ENCODE measurements around the gene CUL1. TPM values are rescaled to one million over a fixed set of nuclear protein-coding genes. Genes with fewer than 3 reads are reported as not detected.

CUL1 gene
- total and polyA plus RNA-seq, 4 experiments from 2014 or later = 45.3 to 66.8 (median 65.7) TPM

DNA sequence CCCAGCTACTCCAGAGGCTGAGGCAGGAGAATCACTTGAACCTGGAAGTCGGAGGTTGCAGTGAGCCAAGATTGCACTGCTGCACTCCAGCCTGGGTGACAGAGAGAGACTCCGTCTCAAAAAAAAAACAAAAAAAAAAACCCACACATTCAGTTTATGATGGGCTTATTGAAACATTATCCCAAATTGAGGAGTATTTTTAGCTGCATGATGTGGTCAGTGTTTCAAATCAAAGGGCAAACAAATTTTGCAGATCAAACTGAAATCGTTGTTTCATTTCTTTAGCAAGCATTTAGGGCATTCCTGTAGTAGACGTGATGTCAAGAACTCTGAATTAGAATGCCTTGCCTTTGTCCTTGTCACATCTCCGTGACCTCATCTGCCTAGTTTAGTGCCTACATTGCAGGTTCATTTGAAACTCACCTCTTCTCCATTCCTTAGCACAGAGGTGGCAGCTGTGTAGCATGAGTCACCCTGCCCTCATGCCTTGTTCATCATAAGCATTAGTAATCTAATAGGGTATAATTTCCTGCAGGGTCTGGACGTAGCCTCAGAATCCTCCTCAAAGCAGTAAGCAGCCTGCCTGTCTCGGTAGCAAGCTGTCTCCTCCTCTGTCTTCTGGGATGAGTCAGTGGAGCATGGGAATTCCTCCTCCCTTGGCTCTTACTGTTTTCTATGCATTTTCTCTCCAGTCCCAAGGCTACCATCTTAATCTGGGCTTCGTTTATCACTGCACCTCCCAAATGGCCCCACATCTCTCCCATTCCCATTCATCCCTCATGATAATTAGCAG, 73.8 kb downstream of the CUL1 start:
- Mint-ChIP-seq H3K4me1 (peaks cover 25 to 43% (median 33%) of the 10 kb centered on the region in 4 donors), H3K36me3 (peaks cover 31 to 53% of the 10 kb centered on the region in 2 donors), H3K4me3 (peak overlapping the region in 6 of 8 donors; percentile 7 to 74 (median 33)), H3K27me3 (no peaks in the 10 kb centered on the region), H3K27ac (peak overlapping the region; percentile 55 to 88 (median 77)), H3K9me3 (no peaks in the 10 kb centered on the region)
- ChIA-PET POLR2A (ENCODE audit: partially characterized antibody) (interaction anchor here (0.8 to 3.9 kb wide), 3 partner anchors 9 to 111 kb away, joined by 3 to 26 read pairs (median 5); partner anchors contain the start of gene CUL1), CTCF (ENCODE audit: partially characterized antibody) (interaction anchor here (0.9 to 3.3 kb wide), 6 partner anchors 74 to 197 kb away, joined by 3 to 17 read pairs (median 4); partner anchors contain the start of gene CUL1)
- no peak for DNase-seq
- intact Hi-C loops (cut with micrococcal nuclease) = loop anchor here (1.0 to 5.0 kb wide), 3 partner anchors 74 to 197 kb away; partner anchors contain the start of gene CUL1
- H3K4me1 ChIP-seq (ENCODE audit: insufficient read depth, low read length) = peaks cover 24% of the 10 kb centered on the region
- no peaks in the 10 kb centered on the region for H3K9me3 ChIP-seq (ENCODE audit: control insufficient read depth in 1 of 2, low read length in 2 of 2)
- peaks cover 15% of the 10 kb centered on the region for H3K36me3 ChIP-seq (ENCODE audit: insufficient read depth, low read length)
- no peaks in the 10 kb centered on the region for H3K27me3 ChIP-seq (ENCODE audit: insufficient read depth, low read length)
- no peak overlapping the region for H3K27ac ChIP-seq (ENCODE audit: low read depth, low read length)
- H3K4me3 ChIP-seq (ENCODE audit: low read length in 2 of 2) = no peak overlapping the region

- Histone ChIP-seq H3K36me3 (ENCODE audit: insufficient read depth, low read length) (peaks cover 8% of the 10 kb centered on the region), H3K27me3 (ENCODE audit: insufficient read depth, low read length) (no peaks in the 10 kb centered on the region), H3K9me3 (ENCODE audit: control insufficient read depth in 1 of 2, low read length in 2 of 2) (no peaks in the 10 kb centered on the region), H3K4me3 (ENCODE audit: low read length in 2 of 2) (no peak overlapping the region), H3K4me1 (ENCODE audit: insufficient read depth, low read length) (peaks cover 24% of the 10 kb centered on the region), H3K27ac (ENCODE audit: low read depth, low read length) (peak overlapping the region; percentile 52)
- no peaks in the 10 kb centered on the region for H3K27me3 Mint-ChIP-seq
- peaks cover 25 to 46% (median 33%) of the 10 kb centered on the region in 4 donors for H3K4me1 Mint-ChIP-seq
- ChIA-PET POLR2A (ENCODE audit: partially characterized antibody) (interaction anchor here (0.6 to 3.9 kb wide), 7 partner anchors 10 to 110 kb away, joined by 3 to 26 read pairs (median 3); partner anchors contain the start of gene CUL1), CTCF (ENCODE audit: partially characterized antibody) (interaction anchor here (0.8 to 3.3 kb wide), 8 partner anchors 10 to 198 kb away, joined by 3 to 17 read pairs (median 4); partner anchors contain the start of gene CUL1)
- peaks cover 25 to 51% of the 10 kb centered on the region in 2 donors for H3K36me3 Mint-ChIP-seq
- intact Hi-C loops (cut with micrococcal nuclease) = loop anchor here (1.0 to 5.0 kb wide), 3 partner anchors 75 to 198 kb away; partner anchors contain the start of gene CUL1
- peak; percentile 38 to 57 (median 43) for DNase-seq
- H3K4me3 Mint-ChIP-seq = peak overlapping the region in 7 of 8 donors; percentile 15 to 77 (median 67)
- no peaks in the 10 kb centered on the region for H3K9me3 Mint-ChIP-seq
- peak overlapping the region; percentile 55 to 88 (median 77) for H3K27ac Mint-ChIP-seq
These were observed 74.6 kb downstream of the CUL1 start for GRCh38 chr7:148773334-148773733.

- H3K27me3 Mint-ChIP-seq = no peaks in the 10 kb centered on the region
- POLR2A ChIA-PET (ENCODE audit: partially characterized antibody) = interaction anchor here (3.9 kb wide), 1 partner anchor 76 kb away, joined by 26 read pairs; the partner anchor contains the start of gene CUL1
These were observed 75.8 kb downstream of the CUL1 start for GRCh38 chr7:148774471-148774870.

GRCh38 chr7:148782757-148783456, 84.2 kb downstream of the CUL1 start:
- H3K9me3 Mint-ChIP-seq = no peaks in the 10 kb centered on the region
- Histone ChIP-seq H3K27ac (ENCODE audit: low read depth, low read length) (no peak overlapping the region), H3K9me3 (ENCODE audit: control insufficient read depth in 1 of 2, low read length in 2 of 2) (no peaks in the 10 kb centered on the region), H3K27me3 (ENCODE audit: insufficient read depth, low read length) (no peaks in the 10 kb centered on the region), H3K4me1 (ENCODE audit: insufficient read depth, low read length) (no peaks in the 10 kb centered on the region), H3K4me3 (ENCODE audit: low read length in 2 of 2) (no peak overlapping the region), H3K36me3 (ENCODE audit: insufficient read depth, low read length) (peaks cover 29% of the 10 kb centered on the region)
- ChIA-PET POLR2A (ENCODE audit: partially characterized antibody) (no interaction called here), CTCF (ENCODE audit: partially characterized antibody) (interaction anchor here (1.2 to 1.4 kb wide), 2 partner anchors 9 to 74 kb away, joined by 4 to 5 read pairs; no protein-coding TSS in a partner anchor)
- peaks cover 40 to 81% of the 10 kb centered on the region in 2 donors for H3K36me3 Mint-ChIP-seq
- H3K4me3 Mint-ChIP-seq = no peak overlapping the region
- intact Hi-C loops (cut with micrococcal nuclease) = no loop called here
- no peak overlapping the region for H3K27ac Mint-ChIP-seq
- no peaks in the 10 kb centered on the region for H3K27me3 Mint-ChIP-seq
- no peak for DNase-seq
- peaks cover 0 to 8% (median 4%) of the 10 kb centered on the region in 4 donors for H3K4me1 Mint-ChIP-seq

More at GRCh38 chr7:148774471-148774870, 75.8 kb downstream of the CUL1 start:
- no peaks in the 10 kb centered on the region for H3K27me3 ChIP-seq (ENCODE audit: insufficient read depth, low read length)
- Mint-ChIP-seq H3K27ac (peak overlapping the region in 6 of 7 donors; percentile 7 to 88 (median 58)), H3K9me3 (no peaks in the 10 kb centered on the region), H3K4me3 (no peak overlapping the region), H3K36me3 (peaks cover 25 to 53% of the 10 kb centered on the region in 2 donors), H3K4me1 (peaks cover 28 to 50% (median 33%) of the 10 kb centered on the region in 4 donors)
- no peaks in the 10 kb centered on the region for H3K9me3 ChIP-seq (ENCODE audit: control insufficient read depth in 1 of 2, low read length in 2 of 2)
- no peak overlapping the region for H3K27ac ChIP-seq (ENCODE audit: low read depth, low read length)
- H3K4me3 ChIP-seq (ENCODE audit: low read length in 2 of 2) = no peak overlapping the region
- peaks cover 8% of the 10 kb centered on the region for H3K36me3 ChIP-seq (ENCODE audit: insufficient read depth, low read length)
- CTCF ChIA-PET (ENCODE audit: partially characterized antibody) = interaction anchor here (0.6 to 3.3 kb wide), 7 partner anchors 9 to 199 kb away, joined by 3 to 17 read pairs (median 5); partner anchors contain the start of gene CUL1
- peaks cover 24% of the 10 kb centered on the region for H3K4me1 ChIP-seq (ENCODE audit: insufficient read depth, low read length)
- DNase-seq = no peak
- intact Hi-C loops (cut with micrococcal nuclease) = loop anchor here (5.0 kb wide), 1 partner anchor 188 kb away; no protein-coding TSS in a partner anchor

GRCh38 chr7:148783801-148784527, 85.3 kb downstream of the CUL1 start:
- Mint-ChIP-seq H3K27ac (no peak overlapping the region), H3K4me1 (peaks cover 0 to 6% (median 2%) of the 10 kb centered on the region in 4 donors), H3K9me3 (no peaks in the 10 kb centered on the region), H3K4me3 (no peak overlapping the region), H3K36me3 (peaks cover 49 to 82% of the 10 kb centered on the region in 2 donors), H3K27me3 (no peaks in the 10 kb centered on the region)
- DNase-seq = no peak
- Histone ChIP-seq H3K9me3 (ENCODE audit: control insufficient read depth in 1 of 2, low read length in 2 of 2) (no peaks in the 10 kb centered on the region), H3K36me3 (ENCODE audit: insufficient read depth, low read length) (peaks cover 40% of the 10 kb centered on the region), H3K27ac (ENCODE audit: low read depth, low read length) (no peak overlapping the region), H3K27me3 (ENCODE audit: insufficient read depth, low read length) (no peaks in the 10 kb centered on the region), H3K4me3 (ENCODE audit: low read length in 2 of 2) (no peak overlapping the region), H3K4me1 (ENCODE audit: insufficient read depth, low read length) (no peaks in the 10 kb centered on the region)
- CTCF ChIA-PET (ENCODE audit: partially characterized antibody) = interaction anchor here (1.2 to 1.4 kb wide), 2 partner anchors 10 to 73 kb away, joined by 4 to 5 read pairs; no protein-coding TSS in a partner anchor
- intact Hi-C loops (cut with micrococcal nuclease) = no loop called here
- POLR2A ChIA-PET (ENCODE audit: partially characterized antibody) = interaction anchor here (1.2 kb wide), 1 partner anchor 10 kb away, joined by 3 read pairs; no protein-coding TSS in a partner anchor

GRCh38 chr7:148787571-148788295, 89.0 kb downstream of the CUL1 start:
- ChIA-PET CTCF (ENCODE audit: partially characterized antibody) (no interaction called here), POLR2A (ENCODE audit: partially characterized antibody) (interaction anchor here (0.6 kb wide), 1 partner anchor 170 kb away, joined by 3 read pairs; no protein-coding TSS in a partner anchor)
- Mint-ChIP-seq H3K27ac (peak overlapping the region in 1 of 7 donors; percentile 12), H3K4me3 (peak overlapping the region in 1 of 8 donors; percentile 1), H3K36me3 (peaks cover 66 to 87% of the 10 kb centered on the region in 2 donors), H3K27me3 (no peaks in the 10 kb centered on the region), H3K9me3 (no peaks in the 10 kb centered on the region), H3K4me1 (no peaks in the 10 kb centered on the region)
- no peaks in the 10 kb centered on the region for H3K27me3 ChIP-seq (ENCODE audit: insufficient read depth, low read length)
- no peaks in the 10 kb centered on the region for H3K9me3 ChIP-seq (ENCODE audit: control insufficient read depth in 1 of 2, low read length in 2 of 2)
- no peak for DNase-seq
- no peaks in the 10 kb centered on the region for H3K4me1 ChIP-seq (ENCODE audit: insufficient read depth, low read length)
- no peak overlapping the region for H3K4me3 ChIP-seq (ENCODE audit: low read length in 2 of 2)
- intact Hi-C loops (cut with micrococcal nuclease) = no loop called here
- H3K36me3 ChIP-seq (ENCODE audit: insufficient read depth, low read length) = peaks cover 72% of the 10 kb centered on the region
- H3K27ac ChIP-seq (ENCODE audit: low read depth, low read length) = no peak overlapping the region

All from CD4-positive, alpha-beta memory T cell (primary cell).